IMR-90 (cell line): Measurements from ENCODE around the gene DET1. TPM values are rescaled to one million over a fixed set of nuclear protein-coding genes. Genes with fewer than 3 reads are reported as not detected.
"Not testable (repeated sequence)": the region's sequence is repeated elsewhere in the genome, so short reads cannot be mapped to it uniquely, and the experiment has no call there.

ENCODE experiments used
- ATAC-seq: fragments of 200-7000 bp; cut with Tn5 transposase; 2 replicates; pipeline ENCODE4 v1.9.1; 2020; ENCODE audit warnings: low read depth, mild to moderate bottlenecking, moderate library complexity
- BruUV-seq: library from RNA; stranded (reverse); fragments of 400-500 nt; replicated peaks from 2 replicates; lab custom pipeline; 2021; lab: Mats Ljungman, UMichigan
- CTCF ChIA-PET: fragments of 300-600 bp; formaldehyde crosslinking; extraction: SDS; loops from one replicate; lab custom pipeline; 2021; ENCODE audit warnings: antibody characterized with exemption; lab: Yijun Ruan, JAX
- POLR2A ChIA-PET: fragments of 300-600 bp; sonication (Branson Sonifier 250); formaldehyde crosslinking; loops from one replicate; lab custom pipeline; 2022; ENCODE audit warnings: antibody characterized with exemption; ENCODE audit not compliant: unreplicated experiment; lab: Charles Lee
- DNase-seq: peaks from one replicate; pipeline ENCODE4 v3.0.0; 2013
- H2AFZ ChIP-seq: replicated peaks from 2 replicates; pipeline ENCODE3; 2013; ENCODE audit warnings: low read length, mild to moderate bottlenecking; ENCODE audit not compliant: poor library complexity
- H2AK5ac ChIP-seq: 2 replicates; pipeline ENCODE4 v1.6.1; 2013; ENCODE audit warnings: low read depth, low read length, inconsistent platforms
- H2AK9ac ChIP-seq: replicated peaks from 2 replicates; pipeline ENCODE3; 2013; ENCODE audit warnings: mild to moderate bottlenecking, low read depth, low read length, moderate library complexity; ENCODE audit not compliant: poor library complexity
- H2BK120ac ChIP-seq: 2 replicates; pipeline ENCODE4 v1.6.1; 2013; ENCODE audit warnings: low read depth, low read length, inconsistent platforms
- H2BK15ac ChIP-seq: 3 replicates; pipeline ENCODE4 v1.6.1; 2013; ENCODE audit warnings: low read depth, low read length, inconsistent platforms
- H2BK20ac ChIP-seq: 2 replicates; pipeline ENCODE4 v1.6.1; 2013; ENCODE audit warnings: low read depth, mild to moderate bottlenecking, inconsistent platforms, low read length, moderate library complexity
- H2BK5ac ChIP-seq: 2 replicates; pipeline ENCODE4 v1.6.1; 2013; ENCODE audit warnings: mild to moderate bottlenecking, low read depth, low read length, inconsistent platforms; ENCODE audit not compliant: poor library complexity, severe bottlenecking
- H3K14ac ChIP-seq: replicated peaks from 2 replicates; pipeline ENCODE4 v1.6.1; 2013; ENCODE audit warnings: low read depth, low read length, inconsistent platforms
- H3K18ac ChIP-seq: 2 replicates; pipeline ENCODE4 v1.6.1; 2013; ENCODE audit warnings: low read depth, low read length, control low read depth
- H3K23ac ChIP-seq: 2 replicates; pipeline ENCODE4 v1.6.1; 2013; ENCODE audit warnings: low read depth, low read length, inconsistent platforms
- H3K27ac ChIP-seq: 2 replicates; pipeline ENCODE4 v1.5.1; 2013; ENCODE audit warnings: mild to moderate bottlenecking, control low read depth, low read length; ENCODE audit not compliant: insufficient read depth
- H3K27me3 ChIP-seq: 2 replicates; pipeline ENCODE4 v1.6.1; 2013; ENCODE audit warnings: low read length; ENCODE audit not compliant: control insufficient read depth, insufficient read depth
- H3K36me3 ChIP-seq: 2 replicates; pipeline ENCODE4 v1.6.1; 2013; ENCODE audit warnings: low read length, mixed read lengths; ENCODE audit not compliant: control insufficient read depth, insufficient read depth
- H3K4ac ChIP-seq: 2 replicates; pipeline ENCODE4 v1.6.1; 2013; ENCODE audit warnings: low read depth, low read length, inconsistent platforms
- H3K4me1 ChIP-seq: 2 replicates; pipeline ENCODE4 v1.6.1; 2013; ENCODE audit warnings: low read length, mixed read lengths; ENCODE audit not compliant: control insufficient read depth, insufficient read depth
- H3K4me2 ChIP-seq: 2 replicates; pipeline ENCODE4 v1.6.1; 2013; ENCODE audit warnings: low read depth, mild to moderate bottlenecking, control low read depth, low read length, moderate library complexity
- H3K4me3 ChIP-seq: 2 replicates; pipeline ENCODE4 v1.5.1; 2013; ENCODE audit warnings: low read depth, mild to moderate bottlenecking, control low read depth, low read length, moderate library complexity; ENCODE audit not compliant: insufficient read depth
- H3K56ac ChIP-seq: 2 replicates; pipeline ENCODE4 v1.6.1; 2013; ENCODE audit warnings: low read length, inconsistent platforms; ENCODE audit not compliant: insufficient read depth; ENCODE audit errors: extremely low read depth
- H3K79me1 ChIP-seq, 2 experiments: 2 replicates each; pipeline ENCODE4 v1.6.1; 2013; ENCODE audit warnings: low read length in 2 of 2, inconsistent platforms in 1 of 2, low read depth in 1 of 2
- H3K9ac ChIP-seq: 2 replicates; pipeline ENCODE4 v1.6.1; 2013; ENCODE audit warnings: low read depth, low read length, control low read depth
- H3K9me1 ChIP-seq: 2 replicates; pipeline ENCODE4 v1.6.1; 2013; ENCODE audit warnings: low read length, inconsistent platforms; ENCODE audit not compliant: insufficient read depth
- H3K9me3 ChIP-seq: 2 replicates; pipeline ENCODE4 v1.6.1; 2013; ENCODE audit warnings: low read length; ENCODE audit not compliant: control insufficient read depth, insufficient read depth
- H4K20me1 ChIP-seq: 2 replicates; pipeline ENCODE4 v1.6.1; 2013; ENCODE audit warnings: low read length, inconsistent platforms; ENCODE audit not compliant: insufficient read depth
- H4K5ac ChIP-seq: 2 replicates; pipeline ENCODE4 v1.6.1; 2013; ENCODE audit warnings: mild to moderate bottlenecking, low read depth, low read length, control low read depth
- H4K8ac ChIP-seq, 2 experiments: 2 replicates each; pipeline ENCODE4 v1.6.1; 2013; ENCODE audit warnings: low read depth in 2 of 2, low read length in 2 of 2, control low read depth in 1 of 2, inconsistent platforms in 1 of 2
- H4K91ac ChIP-seq: 2 replicates; pipeline ENCODE4 v1.6.1; 2013; ENCODE audit warnings: low read depth, low read length, inconsistent platforms; ENCODE audit not compliant: insufficient read depth
- WGBS, 2 experiments: methylation state at CpG; one replicate each; pipeline versions ENCODE4 v1.1.5 to v1.1.7; 2013; ENCODE audit warnings: missing lambda C conversion rate in 2 of 2; ENCODE audit not compliant: insufficient read length in 1 of 2; ENCODE audit errors: extremely low coverage in 2 of 2; 5-methylcytosine and 5-hydroxymethylcytosine counted together
- dilution Hi-C: fragments of 300-500 bp; cut with HindIII; formaldehyde crosslinking; loops from one replicate; pipeline ENCODE4 v1.14.3; 2018; ENCODE audit warnings: low sequenced_read_pairs; ENCODE audit not compliant: unreplicated experiment
- in situ Hi-C: fragments of 300-500 bp; cut with MboI; formaldehyde crosslinking; loops from 3 replicates; pipeline ENCODE4 v1.14.3; 2019; ENCODE audit warnings: low sequenced_read_pairs, inconsistent platforms, mixed read lengths
- intact Hi-C: fragments of 100-400 bp; cut with micrococcal nuclease; formaldehyde crosslinking; loops from 2 replicates; pipeline ENCODE4 v1.10.0; 2022
- polyA plus RNA-seq, 3 experiments: library from polyadenylated mRNA; depleted of rRNA; stranded (reverse); fragments of >200 nt; gene quantifications; 2 replicates each; pipeline ENCODE4 v1.2.3, GENCODE V29; 2012; ENCODE audit warnings: low replicate concordance in 1 of 3
- total RNA-seq: library from RNA; depleted of rRNA; stranded (reverse); fragments of >200 nt; gene quantifications from 2 replicates; pipeline ENCODE4 v1.2.3, GENCODE V29; 2012

The DET1 gene
- total and polyA plus RNA-seq, 2 of the 4 experiments (the other 2 are of a cell fraction) = 5.6 to 9.1 TPM

DNA sequence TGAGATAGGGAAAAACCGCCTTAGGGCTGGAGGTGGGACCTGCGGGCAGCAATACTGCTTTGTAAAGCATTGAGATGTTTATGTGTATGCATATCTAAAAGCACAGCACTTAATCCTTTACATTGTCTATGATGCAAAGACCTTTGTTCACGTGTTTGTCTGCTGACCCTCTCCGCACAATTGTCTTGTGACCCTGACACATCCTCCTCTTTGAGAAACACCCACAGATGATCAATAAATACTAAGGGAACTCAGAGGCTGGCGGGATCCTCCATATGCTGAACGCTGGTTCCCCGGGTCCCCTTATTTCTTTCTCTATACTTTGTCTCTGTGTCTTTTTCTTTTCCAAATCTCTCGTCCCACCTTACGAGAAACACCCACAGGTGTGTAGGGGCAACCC, 5.4 kb downstream of the DET1 start:
- H2AFZ ChIP-seq, POLR2A ChIA-PET, H4K8ac ChIP-seq, H2BK15ac ChIP-seq, H3K4ac ChIP-seq, H4K91ac ChIP-seq, dilution Hi-C loops, H3K18ac ChIP-seq, H3K9me1 ChIP-seq, CTCF ChIA-PET, H4K5ac ChIP-seq, H2BK20ac ChIP-seq, H2AK9ac ChIP-seq, in situ Hi-C loops, DNase-seq, H4K20me1 ChIP-seq, H3K9me3 ChIP-seq, H3K27me3 ChIP-seq, H3K4me2 ChIP-seq, BruUV-seq, H2AK5ac ChIP-seq, H3K56ac ChIP-seq, H2BK120ac ChIP-seq, H3K9ac ChIP-seq, intact Hi-C loops, ATAC-seq, H3K4me3 ChIP-seq, H3K36me3 ChIP-seq, H3K14ac ChIP-seq, H3K23ac ChIP-seq, H2BK5ac ChIP-seq, H3K4me1 ChIP-seq, H3K27ac ChIP-seq: not testable (repeated sequence)
- no CpG with 5 or more reads among the region's 9 CpGs for WGBS, 2 experiments
- peaks cover 15 to 20% of the 10 kb centered on the region in 2 experiments for H3K79me1 ChIP-seq

GRCh38 chr15:88540350-88540749, 6.1 kb downstream of the DET1 start:
- H3K23ac ChIP-seq, H4K5ac ChIP-seq, ATAC-seq, H3K14ac ChIP-seq, H3K27ac ChIP-seq, H3K4me3 ChIP-seq, dilution Hi-C loops, H4K8ac ChIP-seq, H3K9ac ChIP-seq, H3K18ac ChIP-seq, H4K20me1 ChIP-seq, H4K91ac ChIP-seq, POLR2A ChIA-PET, H3K9me1 ChIP-seq, H2AK5ac ChIP-seq, intact Hi-C loops, H3K4me2 ChIP-seq, in situ Hi-C loops, DNase-seq, H3K4me1 ChIP-seq, H3K9me3 ChIP-seq, H3K36me3 ChIP-seq, H2AFZ ChIP-seq, BruUV-seq, H2BK20ac ChIP-seq, H3K4ac ChIP-seq, H3K56ac ChIP-seq, H2AK9ac ChIP-seq, H2BK5ac ChIP-seq, CTCF ChIA-PET, H2BK120ac ChIP-seq, H3K27me3 ChIP-seq, H2BK15ac ChIP-seq: not testable (repeated sequence)
- peaks cover 13 to 17% of the 10 kb centered on the region in 2 experiments for H3K79me1 ChIP-seq
- WGBS, 2 experiments = no CpG with 5 or more reads among the region's 2 CpGs
